Pons (tissue), 1 donor: ENCODE results near the gene MTSS2.

ENCODE experiments used
- DNase-seq: peaks from one replicate; pipeline ENCODE4 v3.0.0-alpha.2; 2016; ENCODE audit warnings: low spot score

MTSS2 gene

GRCh38 chr16:70700101-70701020 is 14.5 kb upstream of the MTSS2 start:
- peak; percentile 91 for DNase-seq

GRCh38 chr16:70699696-70700095 is 13.8 kb upstream of the MTSS2 start:
- DNase-seq = no peak

GRCh38 chr16:70698901-70699300 is 13.0 kb upstream of the MTSS2 start:
- no peak for DNase-seq

GRCh38 chr16:70697594-70698170 is 11.8 kb upstream of the MTSS2 start:
- DNase-seq = no peak

GRCh38 chr16:70696952-70697593 is 11.2 kb upstream of the MTSS2 start:
- no peak for DNase-seq

- no peak for DNase-seq
Observed at GRCh38 chr16:70696355-70696754, 10.5 kb upstream of the MTSS2 start.

- no peak for DNase-seq
Observed at GRCh38 chr16:70695331-70696070, 9.6 kb upstream of the MTSS2 start.

- DNase-seq = no peak
Observed at GRCh38 chr16:70694868-70695218, 9.0 kb upstream of the MTSS2 start.

GRCh38 chr16:70694088-70694867 is 8.4 kb upstream of the MTSS2 start:
- DNase-seq = no peak

- no peak for DNase-seq
Observed at GRCh38 chr16:70692873-70693671, 7.2 kb upstream of the MTSS2 start.

GRCh38 chr16:70692130-70692872 is 6.4 kb upstream of the MTSS2 start:
- no peak for DNase-seq

- peak; percentile 83 for DNase-seq
Observed at GRCh38 chr16:70691223-70692129, 5.6 kb upstream of the MTSS2 start.

GRCh38 chr16:70689970-70690891 is 4.4 kb upstream of the MTSS2 start:
- DNase-seq = no peak

GRCh38 chr16:70689035-70689969 is 3.4 kb upstream of the MTSS2 start:
- no peak for DNase-seq

GRCh38 chr16:70688246-70688742 is 2.4 kb upstream of the MTSS2 start:
- DNase-seq = peak; percentile 91

GRCh38 chr16:70687671-70688245 is 1.9 kb upstream of the MTSS2 start:
- DNase-seq = no peak
